ENCODE measurements around the gene NRTN.

Gene NRTN

GRCh38 chr19:5851302-5851701 is 46.4 kb downstream of the NRTN start, which contains the start of gene FUT3:
Gene FUT3, minus strand, starts transcription at chr19:5851449.
- TF ChIP-seq TAF1 (IDR thresholded peaks at IDR 0.05; ENCODE audit: borderline replicate concordance, insufficient read depth, low read length) (no peak), REST (IDR thresholded peaks at IDR 0.05; ENCODE audit: insufficient read depth in 1 of 2, low read depth in 2 of 2, low read length in 2 of 2) (no peak), POLR2AphosphoS5 (IDR thresholded peaks at IDR 0.05; ENCODE audit: low read depth, low read length) (no peak), SIN3A (IDR thresholded peaks at IDR 0.05; ENCODE audit: borderline replicate concordance, insufficient read depth, low read length) (no peak), FOXP2 (optimal IDR thresholded peaks at IDR 0.05; ENCODE audit: borderline replicate concordance, extremely low read depth, extremely low read length, insufficient read depth) (no peak)

- no peak for TF ChIP-seq TAF1 (IDR thresholded peaks at IDR 0.05; ENCODE audit: borderline replicate concordance, insufficient read depth, low read length)
- no peak for TF ChIP-seq FOXP2 (optimal IDR thresholded peaks at IDR 0.05; ENCODE audit: borderline replicate concordance, extremely low read depth, extremely low read length, insufficient read depth)
- no peak for TF ChIP-seq POLR2AphosphoS5 (IDR thresholded peaks at IDR 0.05; ENCODE audit: low read depth, low read length)
Measured at GRCh38 chr19:5857203-5858081, 52.6 kb downstream of the NRTN start.

- no peak for TF ChIP-seq POLR2AphosphoS5 (IDR thresholded peaks at IDR 0.05; ENCODE audit: low read depth, low read length)
- no peak for TF ChIP-seq SIN3A (IDR thresholded peaks at IDR 0.05; ENCODE audit: borderline replicate concordance, insufficient read depth, low read length)
- TF ChIP-seq FOXP2 (optimal IDR thresholded peaks at IDR 0.05; ENCODE audit: borderline replicate concordance, extremely low read depth, extremely low read length, insufficient read depth), result no peak
- no peak for TF ChIP-seq REST (IDR thresholded peaks at IDR 0.05; ENCODE audit: insufficient read depth in 1 of 2, low read depth in 2 of 2, low read length in 2 of 2)
- TF ChIP-seq TAF1 (IDR thresholded peaks at IDR 0.05; ENCODE audit: borderline replicate concordance, insufficient read depth, low read length), result no peak
Measured at GRCh38 chr19:5863030-5863665, 58.3 kb downstream of the NRTN start.

GRCh38 chr19:5864013-5864720 is 59.3 kb downstream of the NRTN start:
- TF ChIP-seq FOXP2 (optimal IDR thresholded peaks at IDR 0.05; ENCODE audit: borderline replicate concordance, extremely low read depth, extremely low read length, insufficient read depth) (no peak), REST (IDR thresholded peaks at IDR 0.05; ENCODE audit: insufficient read depth in 1 of 2, low read depth in 2 of 2, low read length in 2 of 2) (no peak), SIN3A (IDR thresholded peaks at IDR 0.05; ENCODE audit: borderline replicate concordance, insufficient read depth, low read length) (no peak), POLR2AphosphoS5 (IDR thresholded peaks at IDR 0.05; ENCODE audit: low read depth, low read length) (no peak), TAF1 (IDR thresholded peaks at IDR 0.05; ENCODE audit: borderline replicate concordance, insufficient read depth, low read length) (no peak)

Data from PFSK-1 (cell line).